Measurements from ENCODE around the gene VPS39.

Gene VPS39

DNA sequence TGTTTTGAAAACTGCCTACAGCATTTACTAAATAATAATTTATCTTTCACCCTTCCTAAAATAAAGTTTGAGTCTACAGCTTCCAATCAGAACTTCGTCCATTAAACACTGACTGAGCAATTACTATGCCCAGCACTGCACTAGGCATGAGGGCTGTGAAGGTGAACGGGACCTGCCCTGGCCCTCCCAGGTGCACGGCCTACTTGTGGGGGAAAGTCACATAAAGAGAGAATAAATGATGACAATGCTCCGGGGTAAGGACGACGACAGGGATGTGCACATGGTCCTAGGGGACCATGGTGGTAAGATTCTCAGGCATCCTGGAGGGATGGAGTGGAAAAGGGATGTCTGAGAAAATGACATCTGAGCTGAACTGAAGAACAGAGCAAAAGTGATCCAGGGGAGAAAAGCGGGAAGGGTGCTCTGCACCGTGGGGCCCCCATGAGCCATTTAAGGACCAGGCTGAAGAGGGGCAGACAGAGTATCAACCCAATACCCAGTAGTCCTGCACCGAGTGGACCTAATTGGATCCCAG is 63.2 kb downstream of the VPS39 start:
- H3K27ac Mint-ChIP-seq (ENCODE audit: low read depth) = no peak overlapping the region
- no peaks in the 10 kb centered on the region for H3K9me3 Mint-ChIP-seq
- no peak overlapping the region for H3K4me3 Mint-ChIP-seq
- DNase-seq (ENCODE audit: low spot score in 2 of 2) (no peak), ATAC-seq (replicated peaks; ENCODE audit: extremely low read depth, poor library complexity, severe bottlenecking) (no peak)
- peaks cover 42% of the 10 kb centered on the region for H3K27me3 Mint-ChIP-seq
- H3K4me1 Mint-ChIP-seq = no peaks in the 10 kb centered on the region
- H3K36me3 Mint-ChIP-seq (ENCODE audit: insufficient read depth) = no peaks in the 10 kb centered on the region

GRCh38 chr15:42143866-42144625 is 64.1 kb downstream of the VPS39 start:
- Mint-ChIP-seq H3K36me3 (ENCODE audit: insufficient read depth) (no peaks in the 10 kb centered on the region), H3K4me1 (no peaks in the 10 kb centered on the region), H3K4me3 (no peak overlapping the region), H3K27ac (ENCODE audit: low read depth) (no peak overlapping the region), H3K27me3 (peaks cover 42% of the 10 kb centered on the region), H3K9me3 (no peaks in the 10 kb centered on the region)
- ATAC-seq (replicated peaks; ENCODE audit: extremely low read depth, poor library complexity, severe bottlenecking) (no peak), DNase-seq (ENCODE audit: low spot score in 2 of 2) (no peak)

DNA sequence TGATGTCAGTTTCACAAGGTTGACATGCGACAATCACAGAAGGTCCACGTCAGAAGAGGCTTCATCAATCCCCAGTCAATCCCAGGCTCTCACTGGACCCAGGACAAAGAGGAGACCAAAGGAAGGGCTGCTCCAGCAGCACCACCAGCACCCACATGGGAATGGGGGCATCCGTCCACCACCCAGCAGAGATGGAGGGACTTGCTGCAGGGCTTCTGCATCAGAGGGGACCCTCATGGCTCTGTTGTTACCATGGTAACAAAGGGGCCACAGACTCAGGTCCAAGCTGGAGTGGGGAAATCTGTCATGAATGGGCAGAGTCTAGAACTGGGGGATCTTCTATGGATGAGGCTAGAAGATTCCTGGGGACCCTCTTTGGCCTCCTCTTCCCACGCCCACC is 64.7 kb downstream of the VPS39 start:
- H3K9me3 Mint-ChIP-seq = no peaks in the 10 kb centered on the region
- no peaks in the 10 kb centered on the region for H3K36me3 Mint-ChIP-seq (ENCODE audit: insufficient read depth)
- H3K27me3 Mint-ChIP-seq = peaks cover 36% of the 10 kb centered on the region
- no peak for ATAC-seq (replicated peaks; ENCODE audit: extremely low read depth, poor library complexity, severe bottlenecking)
- H3K27ac Mint-ChIP-seq (ENCODE audit: low read depth) = no peak overlapping the region
- no peaks in the 10 kb centered on the region for H3K4me1 Mint-ChIP-seq
- DNase-seq (ENCODE audit: low spot score in 2 of 2) = no peak
- no peak overlapping the region for H3K4me3 Mint-ChIP-seq

- DNase-seq (ENCODE audit: low spot score in 2 of 2) = no peak
- H3K27ac Mint-ChIP-seq (ENCODE audit: low read depth) = no peak overlapping the region
- H3K36me3 Mint-ChIP-seq (ENCODE audit: insufficient read depth) = no peaks in the 10 kb centered on the region
- ATAC-seq (replicated peaks; ENCODE audit: extremely low read depth, poor library complexity, severe bottlenecking) = no peak
- H3K4me1 Mint-ChIP-seq = no peaks in the 10 kb centered on the region
- H3K27me3 Mint-ChIP-seq = peaks cover 23% of the 10 kb centered on the region
- H3K4me3 Mint-ChIP-seq = no peak overlapping the region
- H3K9me3 Mint-ChIP-seq = no peaks in the 10 kb centered on the region
These were observed 66.1 kb downstream of the VPS39 start for GRCh38 chr15:42141795-42142667.

- Mint-ChIP-seq H3K9me3 (no peaks in the 10 kb centered on the region), H3K27me3 (peaks cover 20% of the 10 kb centered on the region), H3K4me1 (no peaks in the 10 kb centered on the region), H3K36me3 (ENCODE audit: insufficient read depth) (no peaks in the 10 kb centered on the region), H3K4me3 (no peak overlapping the region), H3K27ac (ENCODE audit: low read depth) (no peak overlapping the region)
- DNase-seq (ENCODE audit: low spot score in 2 of 2) (no peak), ATAC-seq (replicated peaks; ENCODE audit: extremely low read depth, poor library complexity, severe bottlenecking) (no peak)
These were observed 66.9 kb downstream of the VPS39 start for GRCh38 chr15:42141246-42141645.

- no peaks in the 10 kb centered on the region for H3K36me3 Mint-ChIP-seq (ENCODE audit: insufficient read depth)
- H3K9me3 Mint-ChIP-seq = no peaks in the 10 kb centered on the region
- no peak overlapping the region for H3K4me3 Mint-ChIP-seq
- ATAC-seq (replicated peaks; ENCODE audit: extremely low read depth, poor library complexity, severe bottlenecking) (no peak), DNase-seq (ENCODE audit: low spot score in 2 of 2) (no peak)
- H3K4me1 Mint-ChIP-seq = no peaks in the 10 kb centered on the region
- H3K27ac Mint-ChIP-seq (ENCODE audit: low read depth) = no peak overlapping the region
- peaks cover 18% of the 10 kb centered on the region for H3K27me3 Mint-ChIP-seq
These were observed 67.6 kb downstream of the VPS39 start for GRCh38 chr15:42140383-42141070.

DNA sequence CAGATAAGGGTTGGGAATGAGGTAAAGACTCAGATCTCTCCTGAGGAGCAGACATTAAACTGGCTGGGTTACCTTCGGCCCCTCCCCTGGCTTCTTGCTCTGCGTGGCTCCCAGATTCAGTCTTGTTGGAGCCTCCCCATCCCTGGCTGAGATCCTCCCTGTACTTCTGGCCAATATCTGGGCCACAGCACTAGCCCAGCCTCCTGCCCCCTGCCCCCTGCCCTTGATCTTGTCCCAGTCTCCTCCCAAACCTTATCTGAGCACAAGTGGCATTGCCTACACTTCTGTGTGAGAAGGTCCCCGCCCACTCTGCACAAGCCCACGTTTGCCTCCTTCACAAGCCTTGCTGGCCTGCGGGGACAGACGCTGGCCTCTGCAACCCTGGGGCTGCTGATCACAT is 68.5 kb downstream of the VPS39 start:
- no peak for DNase-seq (ENCODE audit: low spot score in 2 of 2)
- peaks cover 12% of the 10 kb centered on the region for H3K27me3 Mint-ChIP-seq
- no peak for ATAC-seq (replicated peaks; ENCODE audit: extremely low read depth, poor library complexity, severe bottlenecking)
- no peaks in the 10 kb centered on the region for H3K36me3 Mint-ChIP-seq (ENCODE audit: insufficient read depth)
- peak overlapping the region; percentile 42 for H3K27ac Mint-ChIP-seq (ENCODE audit: low read depth)
- H3K4me1 Mint-ChIP-seq = no peaks in the 10 kb centered on the region
- no peaks in the 10 kb centered on the region for H3K9me3 Mint-ChIP-seq
- no peak overlapping the region for H3K4me3 Mint-ChIP-seq

- no peak overlapping the region for H3K4me3 Mint-ChIP-seq
- H3K9me3 Mint-ChIP-seq = no peaks in the 10 kb centered on the region
- DNase-seq (ENCODE audit: low spot score in 2 of 2) (no peak), ATAC-seq (replicated peaks; ENCODE audit: extremely low read depth, poor library complexity, severe bottlenecking) (no peak)
- no peak overlapping the region for H3K27ac Mint-ChIP-seq (ENCODE audit: low read depth)
- no peaks in the 10 kb centered on the region for H3K36me3 Mint-ChIP-seq (ENCODE audit: insufficient read depth)
- H3K27me3 Mint-ChIP-seq = peaks cover 8% of the 10 kb centered on the region
- no peaks in the 10 kb centered on the region for H3K4me1 Mint-ChIP-seq
These were observed 69.1 kb downstream of the VPS39 start for GRCh38 chr15:42138968-42139386.

DNA sequence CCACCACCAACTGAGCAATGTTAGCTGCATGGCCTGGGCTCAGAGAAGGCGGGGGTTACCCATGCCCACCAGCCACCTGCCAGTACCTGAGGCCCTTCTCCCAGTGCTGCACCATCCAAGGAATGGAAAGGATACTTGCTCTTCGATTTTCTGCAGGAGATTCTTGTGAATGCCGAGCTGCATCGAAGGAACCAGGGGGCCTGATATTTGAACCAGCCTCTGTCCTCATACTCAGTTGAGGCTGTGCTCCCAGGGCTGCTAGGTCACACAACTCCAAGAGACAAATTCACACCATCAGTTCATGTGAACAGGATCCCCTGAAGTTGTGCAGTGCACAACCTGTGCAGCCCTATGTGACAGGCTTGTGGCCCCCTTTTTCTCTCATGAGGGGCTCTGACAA is 69.7 kb downstream of the VPS39 start:
- no peak for ATAC-seq (replicated peaks; ENCODE audit: extremely low read depth, poor library complexity, severe bottlenecking)
- peaks cover 8% of the 10 kb centered on the region for H3K27me3 Mint-ChIP-seq
- H3K27ac Mint-ChIP-seq (ENCODE audit: low read depth) = no peak overlapping the region
- no peak overlapping the region for H3K4me3 Mint-ChIP-seq
- no peaks in the 10 kb centered on the region for H3K36me3 Mint-ChIP-seq (ENCODE audit: insufficient read depth)
- H3K4me1 Mint-ChIP-seq = no peaks in the 10 kb centered on the region
- DNase-seq (ENCODE audit: low spot score in 2 of 2) = no peak
- H3K9me3 Mint-ChIP-seq = no peaks in the 10 kb centered on the region

- ATAC-seq (replicated peaks; ENCODE audit: extremely low read depth, poor library complexity, severe bottlenecking) = no peak
These were observed 70.4 kb downstream of the VPS39 start for GRCh38 chr15:42137461-42138261.

DNA sequence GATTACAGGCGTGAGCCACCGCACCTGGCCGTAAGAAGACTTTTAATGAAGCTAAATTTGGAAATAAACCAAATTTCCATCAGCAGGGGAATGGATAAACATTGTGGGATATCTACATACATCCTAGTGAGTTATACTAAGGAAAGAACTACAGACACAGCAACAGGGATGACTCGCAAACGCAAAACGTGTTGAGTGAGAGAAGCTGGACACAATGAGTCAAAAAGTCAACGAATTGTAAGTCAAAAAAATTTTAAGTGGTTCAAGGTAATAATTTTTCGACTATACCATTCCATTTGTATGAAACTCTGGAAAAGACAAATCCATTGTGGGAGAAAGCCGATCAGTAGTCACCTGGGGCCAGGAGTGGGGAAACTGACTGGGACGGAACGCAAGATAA is 71.6 kb downstream of the VPS39 start:
- Mint-ChIP-seq H3K36me3 (ENCODE audit: insufficient read depth) (no peaks in the 10 kb centered on the region), H3K27me3 (peaks cover 17% of the 10 kb centered on the region), H3K27ac (ENCODE audit: low read depth) (no peak overlapping the region), H3K4me1 (no peaks in the 10 kb centered on the region), H3K9me3 (no peaks in the 10 kb centered on the region), H3K4me3 (no peak overlapping the region)
- no peak for ATAC-seq (replicated peaks; ENCODE audit: extremely low read depth, poor library complexity, severe bottlenecking)
- DNase-seq (ENCODE audit: low spot score in 2 of 2) = no peak

More at GRCh38 chr15:42137461-42138261, 70.4 kb downstream of the VPS39 start:
- no peaks in the 10 kb centered on the region for H3K36me3 Mint-ChIP-seq (ENCODE audit: insufficient read depth)
- DNase-seq (ENCODE audit: low spot score in 2 of 2) = no peak
- H3K9me3 Mint-ChIP-seq = no peaks in the 10 kb centered on the region
- H3K27me3 Mint-ChIP-seq = peaks cover 8% of the 10 kb centered on the region
- H3K4me1 Mint-ChIP-seq = no peaks in the 10 kb centered on the region
- H3K27ac Mint-ChIP-seq (ENCODE audit: low read depth) = no peak overlapping the region
- no peak overlapping the region for H3K4me3 Mint-ChIP-seq

DNA sequence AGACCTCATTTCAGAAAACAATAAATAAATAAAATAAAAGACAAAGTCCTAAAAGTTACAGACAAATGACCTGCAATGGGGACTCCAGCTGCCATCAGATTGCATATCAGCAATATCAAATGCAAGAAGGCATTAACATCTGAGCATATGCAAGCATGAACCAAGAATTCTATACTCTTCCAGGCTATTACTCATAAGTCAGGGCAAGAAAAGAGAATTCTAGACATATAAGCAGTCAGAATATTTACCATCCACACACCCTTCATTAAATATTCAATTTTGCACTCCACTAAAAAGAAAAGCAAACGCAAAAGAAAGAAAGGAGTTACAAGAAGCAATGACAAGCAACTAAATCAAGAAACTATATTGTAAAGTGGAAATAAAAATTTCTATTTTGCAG is 72.8 kb downstream of the VPS39 start:
- Mint-ChIP-seq H3K4me3 (no peak overlapping the region), H3K27ac (ENCODE audit: low read depth) (no peak overlapping the region), H3K27me3 (peaks cover 29% of the 10 kb centered on the region), H3K36me3 (ENCODE audit: insufficient read depth) (no peaks in the 10 kb centered on the region), H3K9me3 (no peaks in the 10 kb centered on the region), H3K4me1 (no peaks in the 10 kb centered on the region)
- no peak for ATAC-seq (replicated peaks; ENCODE audit: extremely low read depth, poor library complexity, severe bottlenecking)
- no peak for DNase-seq (ENCODE audit: low spot score in 2 of 2)
